ENCODE data around the gene MADD.

- TF ChIP-seq POLR2A (IDR thresholded peaks at IDR 0.05) (no peak), CTCF (IDR thresholded peaks at IDR 0.05) (no peak)
Observed at GRCh38 chr11:47350315-47350714, 80.4 kb downstream of the MADD start.
